ENCODE measurements around the gene HSD17B8. TPM values are rescaled to one million over a fixed set of nuclear protein-coding genes. Genes with fewer than 3 reads are reported as not detected.

HSD17B8 gene
- 5.3 and 5.6 TPM in 2 replicates for total RNA-seq (2014; rRNA removed; shearing (Covaris generic))
- 15.6 and 19.0 TPM in 2 replicates for polyA plus RNA-seq (2015; cell fraction: cytosol; rRNA removed)
- 14.1 and 17.5 TPM in 2 replicates for polyA plus RNA-seq (2015; cell fraction: nucleus; rRNA removed)

DNA sequence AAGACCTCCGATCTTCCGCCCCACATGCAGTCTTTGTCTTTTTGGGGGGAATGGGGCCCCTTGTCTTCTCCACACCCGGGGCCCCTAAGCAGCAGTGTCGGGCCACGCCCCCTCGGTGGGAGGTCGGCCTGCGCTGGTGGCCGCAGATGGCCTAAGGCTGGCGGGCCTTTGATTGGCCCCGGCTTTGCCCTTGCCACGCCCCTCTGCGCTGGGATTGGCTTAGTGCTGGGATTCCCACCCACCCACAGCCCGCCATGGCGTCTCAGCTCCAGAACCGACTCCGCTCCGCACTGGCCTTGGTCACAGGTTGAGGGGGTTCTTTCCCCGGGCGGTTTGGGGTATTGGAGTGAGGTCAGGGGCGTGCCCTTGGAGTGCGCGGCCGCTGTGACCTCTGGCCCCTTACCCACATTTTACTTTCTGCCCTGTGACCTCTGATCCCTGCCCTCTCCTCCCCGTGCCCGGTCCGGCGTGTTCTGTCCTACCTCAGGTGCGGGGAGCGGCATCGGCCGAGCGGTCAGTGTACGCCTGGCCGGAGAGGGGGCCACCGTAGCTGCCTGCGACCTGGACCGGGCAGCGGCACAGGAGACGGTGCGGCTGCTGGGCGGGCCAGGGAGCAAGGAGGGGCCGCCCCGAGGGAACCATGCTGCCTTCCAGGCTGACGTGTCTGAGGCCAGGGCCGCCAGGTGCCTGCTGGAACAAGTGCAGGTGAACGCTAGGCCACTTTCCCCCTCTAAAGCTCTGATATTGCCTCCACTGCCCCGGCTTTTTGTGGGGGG lies at the start of gene HSD17B8:
Gene HSD17B8 (plus strand): TSS at position 241 of the 776 bp plus-strand sequence. CDS start 14 bp downstream, at position 255.
- DNase-seq (ENCODE audit: low read depth) = peak; percentile 83

DNA sequence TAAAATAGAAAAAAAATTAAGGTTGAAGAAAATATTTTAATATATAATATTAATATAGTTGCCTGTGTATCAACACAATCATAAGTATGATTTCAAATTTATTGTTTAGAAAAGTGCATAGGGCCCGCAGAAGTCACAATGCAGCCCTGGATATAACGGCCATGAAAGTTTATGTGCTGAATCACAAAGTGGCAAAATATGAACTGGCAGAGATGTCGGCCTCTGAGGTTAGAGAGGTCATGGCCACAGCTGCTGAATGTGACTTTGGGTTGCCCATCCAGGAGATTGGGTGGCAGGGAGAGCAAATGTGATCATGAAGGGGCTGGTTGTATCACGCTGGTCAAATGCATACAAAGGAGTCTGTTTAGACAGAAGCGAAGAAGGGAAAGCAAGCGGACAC lies 47.9 kb upstream of the HSD17B8 start:
- DNase-seq (ENCODE audit: low read depth) = no peak

DNA sequence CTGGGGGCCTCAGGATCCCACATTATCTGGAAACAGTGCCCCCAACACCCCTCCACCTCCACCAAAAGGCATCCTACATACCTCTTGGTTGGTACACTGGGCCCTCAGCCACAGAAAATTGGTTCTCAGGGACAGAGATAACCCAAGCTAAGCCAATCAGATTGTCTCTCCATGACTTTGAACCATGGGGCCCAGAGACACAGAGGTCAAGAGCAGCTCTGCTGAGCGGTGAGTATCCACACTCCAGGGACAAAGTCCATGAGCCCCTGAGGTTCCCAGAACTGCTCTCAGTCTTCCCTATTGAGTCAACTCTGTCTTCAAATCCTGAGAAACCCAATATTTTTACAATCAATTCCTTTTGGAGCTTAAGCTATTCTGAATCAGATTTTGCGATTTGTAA lies 47.5 kb upstream of the HSD17B8 start:
- no peak for DNase-seq (ENCODE audit: low read depth)

DNA sequence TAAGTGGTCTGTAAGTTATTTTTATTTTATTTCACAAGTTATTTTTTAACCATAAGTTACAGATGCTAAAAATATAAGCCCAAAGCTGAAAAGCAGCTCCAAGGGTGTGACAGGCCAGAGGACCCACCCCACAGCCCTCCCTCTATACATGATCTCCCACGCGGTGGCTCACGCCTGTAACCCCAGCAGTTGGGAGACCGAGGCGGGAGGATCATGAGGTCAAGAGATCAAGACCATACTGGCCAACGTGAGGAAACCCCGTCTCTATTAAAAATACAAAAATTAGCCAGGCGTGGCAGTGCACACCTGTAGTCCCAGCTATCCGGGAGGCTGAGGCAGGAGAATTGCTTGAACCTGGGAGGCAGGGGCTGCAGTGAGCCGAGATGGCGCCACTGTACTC lies 44.4 kb upstream of the HSD17B8 start:
- DNase-seq (ENCODE audit: low read depth) = no peak

DNA sequence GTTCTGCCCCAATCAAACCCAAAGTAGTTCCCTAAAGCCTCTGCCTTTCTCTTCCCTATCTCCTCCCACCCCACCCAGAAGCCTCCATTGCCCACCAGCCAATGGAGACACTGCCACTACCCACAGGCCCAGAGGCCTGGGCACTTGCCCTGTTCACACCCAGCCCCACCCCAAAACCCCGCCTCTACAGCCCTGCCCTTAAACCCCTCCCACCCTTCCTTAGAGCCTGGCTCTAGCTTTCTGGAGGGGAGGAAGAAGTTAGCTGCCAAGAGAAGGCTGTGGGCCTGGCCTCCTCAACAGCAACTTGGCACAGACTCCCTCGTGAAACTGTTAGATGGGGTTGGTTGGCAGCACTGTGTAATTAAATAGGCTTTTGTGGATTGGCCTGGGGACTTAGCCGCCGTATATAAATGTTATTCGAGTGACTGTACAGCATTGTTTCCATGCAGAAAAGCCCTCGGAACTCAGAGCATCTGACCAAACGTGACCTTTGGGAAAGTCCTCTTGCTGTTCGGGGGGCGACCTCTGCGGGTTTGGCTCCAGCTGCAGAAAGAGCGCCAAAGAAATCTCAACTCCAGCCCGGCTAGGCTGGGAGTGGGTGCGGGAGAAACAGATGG lies 43.6 kb upstream of the HSD17B8 start:
- DNase-seq (ENCODE audit: low read depth) = peak; percentile 70

DNA sequence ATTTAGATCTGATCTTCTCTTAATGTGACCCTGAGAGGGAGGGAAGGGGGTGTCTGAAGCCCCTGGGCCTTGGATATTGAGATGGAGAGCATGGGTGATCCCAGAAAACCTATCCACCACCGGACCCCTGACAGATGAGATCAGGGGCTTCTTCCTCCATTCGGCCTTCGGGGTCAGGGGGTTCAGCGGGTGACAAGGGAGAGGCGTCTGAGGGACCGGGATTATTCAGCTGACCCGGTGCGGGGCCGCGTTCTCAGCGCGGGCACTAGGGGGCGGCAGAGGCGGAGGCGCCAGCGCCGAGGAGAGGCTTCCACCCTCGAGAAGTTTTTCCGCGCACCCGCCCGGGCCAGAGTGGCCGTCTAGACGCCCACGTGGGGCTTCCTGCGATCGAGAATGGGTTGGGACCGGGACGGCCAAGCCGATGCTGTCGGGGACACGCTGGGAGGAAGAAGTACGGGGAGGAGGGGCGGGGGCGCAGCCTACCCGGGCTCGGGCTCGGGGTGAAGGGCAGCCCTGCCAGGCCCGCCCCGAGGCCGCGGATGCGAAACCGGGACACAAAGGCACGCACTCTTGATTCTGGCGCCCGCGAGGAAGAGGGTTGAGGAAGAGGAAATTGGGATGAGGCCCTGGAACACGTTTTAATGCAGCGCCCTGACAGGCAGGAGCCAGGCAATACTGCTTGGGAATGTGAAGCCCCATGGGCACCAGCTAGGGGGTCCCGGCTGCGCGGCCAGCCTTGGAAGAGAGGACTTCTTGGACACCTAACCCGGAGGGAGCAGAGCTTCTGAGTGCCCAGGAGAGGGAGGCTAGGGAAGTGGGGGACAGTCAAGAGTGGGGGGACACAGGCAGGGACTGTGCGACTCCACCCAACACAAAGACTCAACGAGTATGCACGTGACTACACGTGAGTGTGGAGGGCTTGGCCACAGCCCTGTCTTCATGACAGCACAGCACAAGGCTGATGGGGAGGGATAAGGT lies 42.8 kb upstream of the HSD17B8 start:
- peak; percentile 50 for DNase-seq (ENCODE audit: low read depth)

DNA sequence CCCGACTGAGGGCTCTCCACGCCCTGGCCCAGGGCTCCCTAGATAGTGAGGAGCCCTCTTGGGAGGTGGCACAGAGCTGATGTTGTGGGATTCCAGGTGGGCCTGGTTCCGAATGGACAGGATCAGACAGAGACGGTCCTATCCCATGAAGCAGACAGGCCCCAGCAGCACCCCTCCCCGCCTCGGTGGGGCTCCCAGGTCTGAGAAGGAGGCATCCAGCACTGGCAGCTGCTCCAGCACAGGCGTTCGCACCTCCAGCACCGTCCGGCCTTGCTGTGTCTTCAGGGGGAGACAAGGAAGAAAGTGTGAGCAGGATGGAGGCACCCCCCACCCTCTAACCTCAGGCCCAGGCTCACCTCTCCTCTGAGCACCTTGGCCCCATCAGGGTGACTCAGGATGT lies 40.9 kb upstream of the HSD17B8 start:
- DNase-seq (ENCODE audit: low read depth) = no peak

DNA sequence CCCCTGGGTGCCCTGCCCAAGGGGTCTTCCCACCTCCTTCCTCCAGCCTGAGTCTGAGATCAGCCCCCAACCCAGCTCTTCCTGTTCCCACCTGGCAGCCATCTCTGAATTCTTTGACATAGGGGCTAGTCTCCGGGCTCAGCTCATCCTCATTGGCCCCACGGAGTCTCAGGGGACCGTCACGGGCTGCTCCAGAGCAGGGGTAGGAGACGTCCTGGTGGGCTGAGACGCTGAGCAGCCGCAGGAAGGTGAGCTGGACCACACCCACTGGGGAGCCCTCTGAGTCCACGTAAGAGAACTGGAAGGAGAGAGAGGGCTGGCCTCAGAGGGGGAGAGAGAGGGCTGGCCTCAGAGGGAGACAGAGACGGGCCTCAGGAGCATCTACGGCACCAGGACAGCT lies 40.3 kb upstream of the HSD17B8 start:
- no peak for DNase-seq (ENCODE audit: low read depth)

DNA sequence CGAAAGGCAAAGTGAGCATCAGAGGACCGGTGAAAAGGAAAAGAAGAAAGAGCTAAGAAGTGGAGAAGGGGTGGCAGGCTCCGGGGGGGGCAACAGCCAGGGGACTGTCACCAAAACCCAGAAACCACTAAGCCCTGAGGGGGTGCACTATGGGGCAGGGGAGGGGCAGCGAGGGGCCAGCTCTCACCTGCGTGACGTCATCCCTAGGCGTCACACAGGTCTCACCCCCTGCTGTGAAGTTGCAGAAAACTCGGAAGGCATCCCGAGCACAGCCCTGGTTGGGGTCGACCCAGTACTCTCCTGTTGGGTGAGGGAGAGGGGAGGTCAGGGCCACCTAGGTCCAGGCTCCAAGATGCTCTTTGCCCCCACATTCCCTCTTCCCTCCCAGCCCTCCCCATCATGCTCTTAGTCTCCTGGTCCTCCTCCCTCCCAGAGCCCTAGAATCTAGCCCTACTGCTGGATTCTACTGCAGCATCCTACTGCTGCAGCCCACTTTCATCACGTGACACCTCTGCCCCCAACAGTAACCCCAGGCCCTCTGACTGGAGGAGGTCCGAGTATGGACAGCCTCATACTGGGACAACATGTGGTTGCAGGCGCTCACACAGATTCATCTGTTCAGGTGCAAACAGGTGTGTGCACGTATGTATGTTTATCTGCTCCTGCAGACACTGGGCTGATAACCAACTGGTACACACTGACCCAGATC lies 39.6 kb upstream of the HSD17B8 start:
- DNase-seq (ENCODE audit: low read depth) = no peak

DNA sequence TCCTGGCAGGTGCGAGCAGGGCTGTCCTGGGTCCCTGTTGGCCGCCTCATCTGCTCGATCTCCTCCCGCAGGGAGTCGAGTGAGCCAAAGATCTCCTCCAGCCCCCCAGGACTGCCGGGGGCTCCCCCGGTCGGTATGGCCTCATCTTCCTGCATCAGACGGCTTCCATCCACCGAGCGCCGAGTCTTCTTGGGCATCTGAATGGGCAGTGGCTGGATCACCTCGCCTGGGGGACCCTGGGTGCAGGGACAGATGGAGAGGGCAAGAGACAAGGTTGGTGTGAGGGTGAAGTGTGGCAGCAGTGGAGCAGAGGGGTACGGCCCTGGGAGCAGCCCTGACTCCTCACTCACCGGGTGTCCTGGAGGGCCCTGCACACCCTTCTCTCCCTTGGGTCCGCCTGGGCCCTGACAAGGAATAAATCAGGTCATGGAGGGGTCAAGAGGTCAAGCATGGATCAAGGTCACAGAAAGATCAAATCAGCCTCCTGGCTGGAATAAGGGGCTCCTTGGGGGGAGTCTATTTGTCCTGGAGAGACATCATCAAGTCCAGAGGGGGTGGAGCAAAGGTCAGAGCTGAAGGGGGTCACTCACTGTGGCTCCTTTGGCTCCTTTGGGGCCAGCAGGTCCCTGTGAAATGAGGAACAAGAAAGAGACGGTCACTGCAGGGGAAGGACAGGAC lies 38.7 kb upstream of the HSD17B8 start:
- DNase-seq (ENCODE audit: low read depth) = no peak

DNA sequence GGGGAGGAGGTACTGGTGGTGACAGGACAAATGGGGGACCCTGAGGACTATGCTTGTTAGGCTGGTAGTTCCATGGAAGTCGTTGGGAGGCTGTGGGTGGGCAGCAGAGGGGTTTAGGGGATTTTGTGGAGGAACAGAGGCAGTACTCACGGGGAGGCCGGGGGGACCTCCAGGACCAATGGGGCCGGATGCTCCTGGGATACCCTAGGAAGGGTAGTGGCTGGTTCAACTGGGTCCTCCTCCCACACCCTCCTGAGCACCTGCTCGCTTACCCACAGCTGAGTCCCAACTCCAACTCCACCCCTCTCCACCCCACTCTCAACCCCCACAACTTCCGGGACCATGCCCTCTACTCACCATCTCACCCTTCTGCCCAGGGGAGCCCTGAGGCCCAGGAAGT lies 38.1 kb upstream of the HSD17B8 start:
- DNase-seq (ENCODE audit: low read depth) = no peak

DNA sequence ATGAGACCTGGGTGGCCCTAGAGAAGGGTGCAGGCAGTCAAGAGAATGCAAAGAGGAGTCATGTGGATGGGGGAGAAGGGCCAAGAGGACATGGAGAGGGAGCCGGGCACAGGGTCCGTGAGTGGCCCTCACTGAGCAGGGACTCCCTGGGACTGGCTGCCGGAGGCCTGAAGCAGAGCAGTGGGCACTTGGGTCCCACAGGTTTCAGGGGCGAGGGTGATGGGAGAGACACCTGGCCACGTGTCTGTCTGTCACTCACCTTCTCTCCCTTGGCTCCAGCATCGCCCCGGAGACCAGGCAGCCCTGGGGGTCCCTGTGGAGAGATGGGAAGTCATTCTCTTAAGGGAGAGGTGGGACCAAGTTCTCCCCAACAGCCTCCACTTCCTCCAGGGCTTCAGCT lies 37.6 kb upstream of the HSD17B8 start:
- DNase-seq (ENCODE audit: low read depth) = no peak

DNA sequence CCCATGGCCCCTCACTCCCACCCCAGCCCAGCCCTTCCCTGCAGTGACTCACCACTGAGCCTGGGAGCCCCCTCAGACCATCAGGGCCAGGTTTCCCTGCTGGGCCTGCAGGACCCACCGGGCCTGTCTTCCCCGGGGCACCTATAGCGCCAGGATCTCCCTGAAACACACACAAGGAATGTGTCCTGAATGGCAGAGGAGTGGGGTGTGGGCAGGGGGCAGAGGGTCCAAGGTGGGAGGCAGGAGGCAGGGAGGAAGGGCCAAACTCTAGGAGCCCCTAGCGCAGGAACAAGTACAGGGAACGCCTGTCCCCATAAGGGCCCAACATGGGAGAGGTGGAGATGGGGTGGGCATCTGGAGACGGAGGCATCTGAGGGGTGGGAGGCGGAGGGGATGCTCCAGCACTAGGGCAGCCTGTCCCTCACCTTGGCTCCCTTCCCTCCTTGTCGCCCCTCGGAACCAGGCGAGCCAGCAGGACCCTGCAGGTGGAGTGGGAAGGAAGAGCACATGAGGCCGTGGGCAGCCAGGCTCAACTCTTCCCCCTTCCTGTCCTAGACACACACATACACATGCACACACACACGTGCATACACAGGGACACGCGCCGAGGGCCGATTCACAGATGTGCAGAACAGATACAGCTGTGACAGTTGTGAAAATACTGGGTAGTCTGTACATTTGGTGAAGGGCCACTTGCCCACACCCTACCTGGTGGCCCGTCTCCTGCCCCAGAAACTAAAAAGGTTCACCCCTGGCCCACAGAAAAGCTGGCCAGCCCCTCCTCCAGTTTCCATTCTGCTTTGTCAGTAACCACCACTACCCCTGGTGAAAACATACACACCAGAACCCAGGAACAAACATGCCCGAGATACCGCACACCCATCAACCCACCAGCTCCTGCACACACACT lies 36.8 kb upstream of the HSD17B8 start:
- DNase-seq (ENCODE audit: low read depth) = no peak

DNA sequence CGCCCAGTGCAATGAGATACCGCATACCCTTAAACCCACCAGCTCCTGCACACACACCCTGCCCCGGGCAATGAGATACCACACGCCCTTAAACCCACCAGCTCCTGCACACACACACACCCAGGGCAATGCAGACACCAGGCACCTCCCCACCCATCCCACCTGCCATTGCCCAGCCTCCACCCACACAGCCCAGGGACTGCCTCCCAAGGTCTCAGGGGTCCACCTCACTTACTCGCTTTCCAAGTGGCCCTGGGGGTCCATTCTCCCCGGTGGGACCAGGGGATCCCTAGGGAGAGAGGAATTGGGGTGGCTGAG lies 36.2 kb upstream of the HSD17B8 start:
- no peak for DNase-seq (ENCODE audit: low read depth)

DNA sequence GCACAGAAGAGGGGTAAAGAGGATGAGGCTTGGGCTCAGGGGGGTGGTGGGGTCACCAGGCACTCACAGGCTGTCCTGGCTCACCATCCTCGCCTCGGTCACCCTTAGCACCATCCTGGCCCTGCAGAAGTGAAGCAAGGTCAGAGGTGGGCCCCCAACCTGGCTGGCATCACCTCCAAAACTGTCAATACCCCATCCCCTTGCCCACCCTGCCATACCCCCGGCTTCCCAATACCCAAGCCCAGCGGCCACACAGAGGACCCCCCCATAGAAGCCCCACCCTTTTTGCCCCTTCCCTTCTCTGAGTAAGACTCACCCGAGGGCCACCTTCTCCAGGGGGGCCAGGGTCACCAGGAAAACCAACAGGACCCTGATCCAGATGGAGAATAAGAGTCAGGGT lies 35.8 kb upstream of the HSD17B8 start:
- DNase-seq (ENCODE audit: low read depth) = no peak

DNA sequence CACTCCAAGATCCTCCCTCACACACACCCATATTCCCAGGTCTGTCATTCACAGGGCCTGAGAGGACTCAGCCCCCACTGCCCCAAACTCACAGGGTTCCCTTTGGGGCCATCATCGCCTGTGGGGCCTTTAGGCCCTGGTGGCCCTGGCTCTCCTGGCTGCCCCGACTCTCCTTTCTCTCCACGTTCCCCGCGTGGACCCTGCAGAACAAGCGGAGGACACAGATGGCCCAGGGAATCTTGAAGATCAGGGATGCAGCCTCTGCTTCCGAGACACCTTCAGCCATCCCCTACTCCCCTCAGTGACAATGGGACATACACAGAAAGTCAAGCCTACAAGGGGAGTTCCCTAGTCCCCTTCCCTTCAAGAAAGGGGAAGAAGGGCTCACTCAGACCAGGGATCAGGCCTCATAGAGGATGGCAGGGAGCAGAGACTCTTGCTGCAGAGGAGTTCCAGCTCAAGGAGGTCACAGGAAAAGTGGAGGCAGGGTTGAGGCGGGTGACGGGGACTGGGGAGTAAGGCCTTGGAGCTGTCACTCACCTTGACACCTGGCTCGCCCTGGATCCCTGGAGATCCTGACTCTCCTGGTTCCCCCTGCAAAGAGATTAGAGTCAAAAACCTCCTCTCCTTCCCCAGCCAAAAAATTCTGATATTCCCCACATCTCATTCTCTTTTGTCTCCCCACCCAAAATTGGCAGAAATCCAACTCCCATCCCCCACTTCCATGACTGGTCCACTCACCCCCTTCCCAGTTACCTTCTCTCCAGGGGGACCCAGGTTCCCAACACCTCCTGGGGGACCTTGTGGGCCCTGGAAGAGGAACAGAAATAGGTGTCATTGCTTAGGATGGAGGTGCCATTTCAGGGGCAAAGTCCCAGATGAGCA lies 34.9 kb upstream of the HSD17B8 start:
- no peak for DNase-seq (ENCODE audit: low read depth)

DNA sequence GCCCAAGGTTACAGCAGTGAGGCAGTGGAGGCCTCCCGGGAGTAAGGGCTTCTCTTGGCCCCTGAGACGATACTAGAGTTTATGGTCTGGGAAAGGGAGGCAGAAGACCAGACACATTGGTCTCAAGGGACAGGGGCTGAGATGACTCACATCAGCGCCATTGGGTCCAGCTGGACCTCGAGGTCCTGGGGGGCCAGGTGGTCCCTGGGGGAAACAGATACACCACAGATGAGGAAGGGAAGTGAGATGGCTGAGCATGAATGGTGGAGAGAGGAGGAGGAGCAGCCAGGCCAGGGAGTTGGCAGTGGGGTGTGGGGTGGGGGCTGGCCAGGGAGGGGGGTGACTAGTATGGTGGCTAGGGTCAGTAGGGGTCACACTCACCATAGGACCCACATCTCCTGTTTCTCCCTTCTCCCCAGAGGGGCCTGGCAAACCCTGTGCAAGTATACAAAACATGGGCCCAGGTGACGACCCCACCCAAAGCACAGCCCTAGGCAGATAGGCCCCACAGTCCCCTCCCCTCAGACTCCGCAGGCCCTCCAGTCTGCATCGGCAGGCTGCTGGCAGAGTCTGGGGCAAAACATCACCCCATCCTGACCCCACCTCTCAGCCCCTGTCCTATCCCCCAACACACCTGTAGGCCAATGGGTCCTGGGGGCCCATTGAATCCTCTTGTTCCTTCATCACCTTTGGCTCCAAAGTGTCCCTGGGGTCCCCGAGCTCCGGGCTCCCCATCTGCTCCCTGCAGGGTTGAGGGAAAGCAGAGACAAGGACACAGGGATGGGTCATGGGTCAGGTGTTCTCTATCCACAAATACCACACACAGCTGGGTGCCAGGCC lies 34.1 kb upstream of the HSD17B8 start:
- DNase-seq (ENCODE audit: low read depth) = no peak

All from HT1080 (cell line).